K562 (cell line): ENCODE data around the gene ORMDL3. TPM values are rescaled to one million over a fixed set of nuclear protein-coding genes. Genes with fewer than 3 reads are reported as not detected.

Source experiments
- ATAC-seq: fragments of 200-7000 bp; cut with Tn5 transposase; 3 replicates; pipeline ENCODE4 v1.9.1; 2020; ENCODE audit warnings: moderate library complexity
- BruUV-seq: library from RNA; stranded (reverse); fragments of 400-500 nt; replicated peaks from 2 replicates; lab custom pipeline; 2021; lab: Mats Ljungman, UMichigan
- CTCF ChIA-PET: fragments of 300-600 bp; formaldehyde crosslinking; extraction: SDS; loops from one replicate; lab custom pipeline; 2021; ENCODE audit warnings: low intra/inter-chr PET ratio; lab: Yijun Ruan, JAX
- POLR2A ChIA-PET: fragments of 300-600, 350-650 bp; sonication (Branson Sonifier 250); formaldehyde crosslinking; extraction: SDS; loops from one replicate; lab custom pipeline; 2021; ENCODE audit warnings: antibody characterized with exemption, inconsistent platforms; lab: Yijun Ruan, JAX
- DNase-seq, 4 experiments: peaks; one replicate each; pipeline versions ENCODE4 v3.0.0 to v3.0.0-alpha.2; 2011 to 2018; ENCODE audit warnings: low spot score in 3 of 4, mixed read lengths in 3 of 4; ENCODE audit errors: extremely low read depth in 1 of 4
- FAIRE-seq: peaks from 2 replicates; lab custom pipeline; 2011; peaks lifted over from hg19 to GRCh38; lab: Jason Lieb, UNC
- H2AFZ ChIP-seq: 2 replicates; pipeline ENCODE4 v1.6.0; 2011; ENCODE audit warnings: low read depth, low read length, control low read depth, inconsistent platforms
- H3K27ac ChIP-seq: fragments of 200-600 bp; 3 replicates; pipeline ENCODE4 v1.8.0; 2011; ENCODE audit warnings: low read depth, mild to moderate bottlenecking, control low read depth, inconsistent platforms, low read length, moderate library complexity, mixed read lengths; ENCODE audit errors: extremely low read depth
- H3K27me3 ChIP-seq, 2 experiments: fragments of 300-600 bp in 1 of 2; 2 replicates in 1 of 2; 3 replicates in 1 of 2; pipeline versions ENCODE4 v1.6.0 to v1.8.0; 2011; ENCODE audit warnings: inconsistent platforms in 2 of 2, low read length in 2 of 2, mild to moderate bottlenecking in 1 of 2, mixed read lengths in 1 of 2, moderate library complexity in 1 of 2; ENCODE audit not compliant: control insufficient read depth in 2 of 2, insufficient read depth in 2 of 2
- H3K36me3 ChIP-seq: fragments of 300-600 bp; 3 replicates; pipeline ENCODE4 v1.8.0; 2011; ENCODE audit warnings: mild to moderate bottlenecking, low read length, inconsistent platforms; ENCODE audit not compliant: control insufficient read depth, insufficient read depth
- H3K4me1 ChIP-seq, 2 experiments: fragments of 200-600 bp in 1 of 2; replicated peaks in 1 of 2; 2 replicates in 1 of 2; 3 replicates in 1 of 2; pipeline versions ENCODE4 v1.5.1 to v1.8.0; 2011; ENCODE audit warnings: inconsistent platforms in 2 of 2, low read length in 2 of 2, mild to moderate bottlenecking in 1 of 2, mixed read lengths in 1 of 2, moderate library complexity in 1 of 2; ENCODE audit not compliant: control insufficient read depth in 2 of 2, insufficient read depth in 2 of 2
- H3K4me2 ChIP-seq: 2 replicates; pipeline ENCODE4 v1.6.1; 2011; ENCODE audit warnings: low read length, control low read depth, inconsistent platforms, mixed read lengths; ENCODE audit not compliant: insufficient read depth
- H3K4me3 ChIP-seq: fragments of 200-600 bp; sonication (generic), shearing (Covaris generic); 2 replicates; pipeline ENCODE4 v1.5.1; 2016; ENCODE audit warnings: control low read depth, inconsistent platforms
- H3K79me2 ChIP-seq: fragments of 200-600 bp; 3 replicates; pipeline ENCODE4 v1.8.0; 2011; ENCODE audit warnings: low read length, inconsistent platforms; ENCODE audit not compliant: control insufficient read depth, insufficient read depth
- H3K9ac ChIP-seq, 2 experiments: 2 replicates each; pipeline versions ENCODE4 v1.6.0 to v1.6.1; 2011; ENCODE audit warnings: low read depth in 2 of 2, low read length in 2 of 2, control low read depth in 1 of 2, inconsistent platforms in 1 of 2, mild to moderate bottlenecking in 1 of 2, mixed read lengths in 1 of 2; ENCODE audit not compliant: insufficient read depth in 1 of 2
- H3K9me1 ChIP-seq: one replicate; pipeline ENCODE4 v1.6.0; 2011; ENCODE audit warnings: inconsistent platforms, mild to moderate bottlenecking, low read length, moderate library complexity; ENCODE audit not compliant: control insufficient read depth, insufficient read depth
- H3K9me3 ChIP-seq: replicated peaks from 2 replicates; pipeline ENCODE4 v1.5.1; 2011; ENCODE audit warnings: low read depth, low read length, inconsistent platforms; ENCODE audit not compliant: control insufficient read depth, insufficient read depth
- H4K20me1 ChIP-seq: replicated peaks from 2 replicates; pipeline ENCODE4 v1.6.1; 2011; ENCODE audit warnings: low read length, inconsistent platforms, mixed read lengths; ENCODE audit not compliant: control insufficient read depth, insufficient read depth
- CBFA2T3 ChIP-seq: fragments of 450-650 bp; IDR thresholded peaks from 2 replicates; pipeline ENCODE4 v1.6.1; 2017
- STAG1 ChIP-seq: sonication (generic); formaldehyde crosslinking; IDR thresholded peaks from 2 replicates; pipeline ENCODE4 v1.5.0; 2020; ENCODE audit warnings: missing genetic modification reagents, borderline replicate concordance
- ZC3H11A ChIP-seq: IDR thresholded peaks from 2 replicates; pipeline ENCODE4 v1.6.1; 2012; ENCODE audit warnings: low read depth, low read length, improper control_type of control experiment
- WGBS: fragments of 100-300 bp; shearing (Covaris generic); methylation state at CpG from one replicate; pipeline ENCODE4 v1.1.6; 2016; ENCODE audit warnings: low coverage, mixed read lengths; ENCODE audit not compliant: insufficient coverage; ENCODE audit errors: missing lambda C conversion rate; 5-methylcytosine and 5-hydroxymethylcytosine counted together
- in situ Hi-C: fragments of 300-500 bp; cut with MboI; formaldehyde crosslinking; loops from 4 replicates; pipeline ENCODE4 v1.15.0; 2018; ENCODE audit warnings: inconsistent platforms, mixed read lengths
- intact Hi-C: fragments of 100-400 bp; cut with micrococcal nuclease; formaldehyde crosslinking; loops from 2 replicates; pipeline ENCODE4 v1.14.2; 2022
- polyA plus RNA-seq, 8 experiments: library from polyadenylated mRNA; depleted of rRNA in 4 of 8; stranded (reverse) in 5 of 8; unstranded in 3 of 8; fragments of >200 nt; fragmentation: Nextera tagmentation in 2 of 8; fragmentation: Illumina TruSeq in 1 of 8; extraction: Ambion mirVana in 2 of 8; extraction: Trizol in 1 of 8; gene quantifications; 2 replicates each; pipeline versions ENCODE4 v1.2.1 to v1.2.3, GENCODE V29; 2011 to 2014; ENCODE audit warnings: inconsistent platforms in 1 of 8, missing spikeins in 1 of 8
- total RNA-seq, 7 experiments: library from RNA; depleted of rRNA in 6 of 7; stranded (reverse); fragments of >200 nt in 6 of 7; fragmentation: Illumina TruSeq in 2 of 7; extraction: Trizol in 2 of 7; gene quantifications; 2 replicates each; pipeline versions ENCODE4 v1.2.1 to v1.2.3, GENCODE V29; 2011 to 2021; ENCODE audit warnings: low replicate concordance in 1 of 7
- TF ChIP-seq, protein P1 (sequence below): fragments of 250-450 bp; sonication (Bioruptor Pico); IDR thresholded peaks from 2 replicates; pipeline ENCODE4 v1.8.0; 2022; ENCODE audit warnings: inconsistent platforms

Gene ORMDL3
- total and polyA plus RNA-seq, 9 of the 15 experiments (the other 6 are each of a cell fraction or from before 2014, with no cell fraction given) = 2.7 to 57.4 (median 27.1) TPM

DNA sequence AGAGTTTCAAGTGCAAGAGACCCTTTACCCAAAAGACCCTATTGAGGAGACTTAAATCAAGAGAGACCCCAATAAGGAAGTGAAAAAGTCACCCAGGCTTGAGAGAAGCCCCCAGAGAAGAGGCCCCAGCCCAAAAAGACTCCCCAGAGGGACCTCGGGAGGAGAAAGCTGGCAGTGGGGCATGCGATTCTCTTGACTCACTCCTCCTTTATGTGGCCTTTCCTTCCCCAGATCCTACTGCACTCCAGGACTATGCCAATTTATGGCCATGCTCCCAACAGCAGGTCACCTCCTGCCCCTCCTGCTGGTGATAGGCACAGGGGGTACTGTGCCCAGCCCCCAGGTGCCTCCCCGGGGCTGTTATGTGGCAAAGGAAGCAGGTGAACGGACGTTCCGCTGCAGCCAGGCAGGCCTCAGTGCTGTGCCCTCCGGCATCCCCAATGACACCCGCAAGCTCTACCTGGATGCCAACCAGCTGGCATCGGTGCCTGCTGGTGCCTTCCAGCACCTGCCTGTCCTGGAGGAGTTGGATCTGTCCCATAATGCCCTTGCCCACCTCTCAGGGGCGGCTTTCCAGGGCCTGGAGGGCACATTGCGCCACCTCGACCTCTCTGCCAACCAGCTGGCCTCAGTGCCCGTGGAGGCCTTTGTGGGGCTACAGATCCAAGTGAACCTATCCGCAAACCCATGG lies 16.4 kb upstream of the ORMDL3 start:
- CTCF ChIA-PET = no interaction called here
- H4K20me1 ChIP-seq = 0 out of 2 replicates have a peak, but pooled peaks cover 3% of the 10 kb centered on the region
- H3K9me3 ChIP-seq = no peaks in the 10 kb centered on the region
- no peaks in the 10 kb centered on the region for H3K79me2 ChIP-seq
- ATAC-seq (no peak), FAIRE-seq (no peak), DNase-seq (no peak)
- no peak overlapping the region for H3K27ac ChIP-seq
- WGBS = 29% methylated on average over 14 of the region's 14 CpGs
- in situ Hi-C loops = no loop called here
- no peak overlapping the region for H3K4me2 ChIP-seq
- no peaks in the 10 kb centered on the region for H3K36me3 ChIP-seq
- H3K4me1 ChIP-seq = peaks cover 10 to 19% of the 10 kb centered on the region in 2 experiments
- H3K4me3 ChIP-seq = no peak overlapping the region
- H3K27me3 ChIP-seq = peaks cover 4 to 7% of the 10 kb centered on the region in 2 experiments; a peak in 4 of 5 replicates
- no peak overlapping the region for H2AFZ ChIP-seq
- H3K9me1 ChIP-seq = no peaks in the 10 kb centered on the region
- TF ChIP-seq ZC3H11A (no peak), STAG1 (CRISPR knock-in tag) (no peak), CBFA2T3 (no peak)
- TF ChIP-seq, protein P1, sequence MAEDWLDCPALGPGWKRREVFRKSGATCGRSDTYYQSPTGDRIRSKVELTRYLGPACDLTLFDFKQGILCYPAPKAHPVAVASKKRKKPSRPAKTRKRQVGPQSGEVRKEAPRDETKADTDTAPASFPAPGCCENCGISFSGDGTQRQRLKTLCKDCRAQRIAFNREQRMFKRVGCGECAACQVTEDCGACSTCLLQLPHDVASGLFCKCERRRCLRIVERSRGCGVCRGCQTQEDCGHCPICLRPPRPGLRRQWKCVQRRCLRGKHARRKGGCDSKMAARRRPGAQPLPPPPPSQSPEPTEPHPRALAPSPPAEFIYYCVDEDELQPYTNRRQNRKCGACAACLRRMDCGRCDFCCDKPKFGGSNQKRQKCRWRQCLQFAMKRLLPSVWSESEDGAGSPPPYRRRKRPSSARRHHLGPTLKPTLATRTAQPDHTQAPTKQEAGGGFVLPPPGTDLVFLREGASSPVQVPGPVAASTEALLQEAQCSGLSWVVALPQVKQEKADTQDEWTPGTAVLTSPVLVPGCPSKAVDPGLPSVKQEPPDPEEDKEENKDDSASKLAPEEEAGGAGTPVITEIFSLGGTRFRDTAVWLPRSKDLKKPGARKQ (CRISPR knock-in tag) = no peak
- BruUV-seq = no TSS peak
- intact Hi-C loops = no loop called here
- no peak overlapping the region; a peak in 1 of 4 replicates for H3K9ac ChIP-seq
- POLR2A ChIA-PET = no interaction called here
